Measurements from ENCODE around the gene RAVER2.
A peak's percentile ranks its signal among the peaks of the same experiment; 100 is the strongest.
"Not testable (repeated sequence)": the region's sequence is repeated elsewhere in the genome, so short reads cannot be mapped to it uniquely, and the experiment has no call there.

RAVER2 gene

DNA sequence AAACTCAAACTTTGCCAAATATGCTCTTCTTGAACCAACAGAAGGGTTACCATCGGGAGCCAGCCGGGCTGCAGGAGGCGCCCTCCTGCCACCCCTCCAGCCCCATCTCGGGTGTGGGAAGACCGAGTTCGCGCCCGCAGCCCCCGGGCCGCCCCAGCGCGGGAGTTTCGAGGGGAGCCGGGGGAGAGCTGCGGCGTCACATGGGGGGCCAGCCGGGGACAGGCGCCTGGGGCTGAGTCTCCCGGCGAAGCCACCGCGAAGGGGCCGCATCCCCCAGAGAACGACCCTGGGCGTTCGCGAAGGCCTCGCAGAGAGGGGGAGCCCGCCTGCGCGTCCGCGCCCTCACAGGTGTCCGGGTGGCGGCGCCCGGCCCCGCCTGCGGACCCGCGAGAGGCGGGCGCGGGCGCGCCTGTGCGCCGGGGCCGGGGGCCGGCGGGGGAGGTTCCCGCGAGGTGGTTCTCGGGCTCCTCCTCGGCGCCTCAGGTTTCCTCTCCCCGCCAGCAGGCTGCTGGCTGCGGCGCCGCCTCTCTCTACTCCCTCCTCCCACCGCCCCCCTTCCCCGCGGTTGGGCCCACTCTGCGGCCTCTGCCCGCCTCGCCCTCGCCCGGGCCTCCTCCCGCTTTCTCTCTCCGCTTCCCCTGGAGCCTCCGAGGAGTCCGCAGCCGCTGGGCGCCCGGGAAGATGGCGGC lies at the start of gene RAVER2:
Gene RAVER2, plus strand, starts transcription at position 584 of the 689 bp plus-strand sequence. Its CDS starts 98 bp downstream, at position 682.
- DNase-seq = peak in 41 of 56 donors; percentile 4 to 64 (median 31)

DNA sequence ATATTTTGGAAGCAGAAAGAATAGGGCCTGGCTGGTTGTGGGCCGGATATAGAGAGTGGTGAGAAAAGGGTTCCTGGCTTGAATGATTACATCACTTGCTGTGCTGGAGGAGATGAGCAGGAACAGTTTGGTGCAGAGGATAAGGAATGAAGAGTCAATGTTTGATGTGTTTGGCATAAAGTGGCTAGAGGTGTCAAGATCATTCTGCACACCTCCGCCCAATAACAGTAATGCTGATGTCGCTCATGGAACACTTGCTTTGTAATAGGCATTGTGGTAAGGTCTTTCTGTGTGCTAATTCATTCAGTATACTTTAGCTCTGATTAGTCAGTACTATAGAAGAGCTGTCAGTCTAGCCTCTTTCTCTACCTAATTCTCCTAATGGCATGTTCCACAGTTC lies 48.0 kb upstream of the RAVER2 start:
- no peak for DNase-seq

GRCh38 chr1:64699327-64699726 lies 45.5 kb upstream of the RAVER2 start:
- DNase-seq = no peak

GRCh38 chr1:64701071-64701470 lies 43.8 kb upstream of the RAVER2 start:
- DNase-seq = no peak

- DNase-seq = no peak
These were observed 43.0 kb upstream of the RAVER2 start for GRCh38 chr1:64701886-64702285.

DNA sequence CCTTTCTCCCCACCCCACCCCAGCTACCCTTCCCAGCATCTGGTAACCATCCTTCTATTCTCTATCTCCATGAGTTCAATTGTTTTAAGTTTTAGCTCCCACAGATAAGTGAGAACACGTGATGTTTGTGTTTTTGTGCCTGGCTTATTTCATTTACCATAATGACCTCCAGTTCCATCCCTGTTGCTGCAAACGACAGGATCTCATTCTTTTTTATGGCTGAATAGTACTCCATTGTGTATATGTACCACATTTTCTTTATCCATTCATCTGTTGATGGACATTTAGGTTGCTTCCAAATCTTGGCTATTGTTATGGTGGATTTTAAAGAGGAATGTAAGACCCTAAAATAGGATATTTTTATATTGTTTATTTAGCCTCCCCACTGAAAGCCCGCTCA lies 42.2 kb upstream of the RAVER2 start:
- not testable (repeated sequence) for DNase-seq

DNA sequence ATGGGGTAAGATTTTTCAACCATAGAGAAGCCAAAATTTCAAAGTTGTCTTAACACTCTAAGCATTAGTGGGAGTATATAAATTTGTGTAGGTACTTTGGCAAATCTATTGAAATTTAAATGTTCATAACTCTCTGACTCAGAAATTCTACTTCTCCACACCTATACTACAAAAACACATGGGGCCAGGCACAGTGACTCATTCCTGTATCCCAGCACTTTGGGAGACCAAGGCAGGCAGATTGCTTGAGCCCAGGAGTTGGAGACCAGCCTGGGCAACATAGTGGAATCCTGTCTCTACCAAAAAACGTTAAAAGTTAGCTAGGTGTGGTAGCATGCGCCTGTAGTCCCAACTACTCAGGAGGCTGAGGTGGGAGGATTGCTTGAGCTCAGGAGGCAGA lies 41.3 kb upstream of the RAVER2 start:
- no peak for DNase-seq

GRCh38 chr1:64705591-64705990 lies 39.3 kb upstream of the RAVER2 start:
- no peak for DNase-seq

DNA sequence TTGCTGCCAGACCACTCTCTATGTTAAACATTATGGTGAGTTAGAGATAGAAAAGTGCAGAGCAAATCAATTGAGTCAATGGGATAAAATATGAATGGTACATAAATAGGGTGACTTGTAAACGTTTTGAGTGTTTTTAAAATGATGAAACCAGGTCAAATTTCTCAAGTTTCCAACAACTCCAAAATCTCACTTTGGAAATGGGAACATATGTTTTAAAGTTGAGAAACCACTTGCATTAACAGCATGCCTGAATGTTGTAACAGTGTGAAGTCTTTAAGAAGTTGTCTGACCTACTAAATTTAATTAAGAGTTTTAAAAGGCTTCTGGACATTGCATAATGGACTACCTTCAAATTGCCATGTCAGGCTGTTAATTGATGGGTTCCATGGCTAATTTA lies 33.6 kb upstream of the RAVER2 start:
- DNase-seq = no peak

GRCh38 chr1:64712049-64712448 lies 32.8 kb upstream of the RAVER2 start:
- no peak for DNase-seq

- no peak for DNase-seq
These were observed 29.7 kb upstream of the RAVER2 start for GRCh38 chr1:64715186-64715585.

DNA sequence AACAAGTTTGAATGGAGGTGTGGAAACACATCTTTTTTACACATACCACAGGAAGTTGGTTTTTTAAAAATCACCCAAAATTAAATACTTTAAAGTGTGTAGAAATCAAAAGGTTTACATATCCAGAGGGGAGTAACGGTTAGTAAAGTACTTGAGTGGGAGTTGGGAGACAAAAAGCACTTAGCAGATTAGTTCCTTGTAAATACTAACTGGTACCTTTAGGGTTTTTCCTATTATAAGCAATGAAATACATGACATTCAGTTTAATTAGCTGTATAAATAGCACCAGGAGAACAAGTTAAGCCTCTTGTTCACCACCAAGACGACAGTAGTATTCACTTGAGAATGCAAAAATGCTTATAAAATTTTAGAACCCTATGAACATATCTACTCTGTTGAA lies 23.7 kb upstream of the RAVER2 start:
- no peak for DNase-seq

DNA sequence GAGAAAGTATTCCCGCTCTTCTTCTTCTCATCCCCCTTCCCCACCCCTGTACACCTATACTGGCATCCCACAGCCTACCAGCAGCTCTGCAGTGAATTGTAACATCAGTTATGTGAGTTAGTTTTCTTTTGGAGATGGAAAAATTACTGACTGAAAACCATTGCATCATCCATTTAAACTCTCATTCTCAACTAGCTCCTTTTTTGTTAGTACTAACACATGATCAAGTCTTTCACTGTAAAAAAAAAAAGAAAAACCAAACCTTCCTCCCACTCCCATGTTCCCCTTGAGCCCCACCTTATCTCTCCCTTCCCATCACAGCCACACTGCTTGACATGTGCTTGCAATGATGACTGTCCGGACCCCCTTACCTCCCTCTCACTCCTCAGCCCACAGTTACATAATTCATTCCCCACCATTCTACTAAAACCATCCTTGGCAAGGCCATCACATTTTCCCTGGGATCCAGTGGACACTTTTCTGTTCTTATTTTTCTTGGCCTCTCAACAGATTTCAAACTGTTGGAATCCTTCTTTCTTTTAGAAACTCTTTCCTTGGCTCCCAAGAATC lies 23.2 kb upstream of the RAVER2 start:
- no peak for DNase-seq

GRCh38 chr1:64727861-64728260 lies 17.0 kb upstream of the RAVER2 start:
- DNase-seq = no peak

DNA sequence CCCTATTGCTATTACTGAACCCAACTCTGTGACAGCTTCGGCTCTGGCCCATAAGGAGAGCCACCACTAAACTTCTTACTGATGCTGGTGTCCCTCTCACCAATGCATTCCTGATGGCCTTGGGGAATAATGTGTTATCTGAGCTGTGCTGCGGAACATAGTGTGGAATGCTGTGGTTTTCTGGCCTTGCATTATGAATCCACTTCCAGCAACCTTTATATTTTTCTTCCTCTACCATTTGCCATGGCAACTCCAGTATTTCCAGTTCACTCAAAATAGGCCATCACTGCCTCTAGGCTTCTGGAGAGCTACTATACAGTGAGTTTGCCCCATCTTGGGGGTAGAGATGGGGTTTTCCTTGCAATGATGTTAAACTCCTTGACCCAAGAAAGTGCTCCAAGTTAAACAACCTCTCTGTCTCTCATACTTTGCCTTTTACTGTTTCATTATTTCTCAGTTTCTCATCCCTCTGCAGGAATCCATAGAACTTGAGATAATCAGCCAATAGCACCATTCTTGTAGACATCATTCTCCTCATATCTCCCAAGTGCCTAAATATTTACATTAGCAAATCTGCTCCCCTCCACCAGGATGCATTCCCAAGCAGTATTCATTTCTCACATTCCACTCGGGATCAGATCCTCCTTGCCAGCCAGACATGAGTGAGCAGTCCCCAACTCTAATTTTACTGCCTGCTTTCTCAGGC lies 11.1 kb upstream of the RAVER2 start:
- DNase-seq = no peak

DNA sequence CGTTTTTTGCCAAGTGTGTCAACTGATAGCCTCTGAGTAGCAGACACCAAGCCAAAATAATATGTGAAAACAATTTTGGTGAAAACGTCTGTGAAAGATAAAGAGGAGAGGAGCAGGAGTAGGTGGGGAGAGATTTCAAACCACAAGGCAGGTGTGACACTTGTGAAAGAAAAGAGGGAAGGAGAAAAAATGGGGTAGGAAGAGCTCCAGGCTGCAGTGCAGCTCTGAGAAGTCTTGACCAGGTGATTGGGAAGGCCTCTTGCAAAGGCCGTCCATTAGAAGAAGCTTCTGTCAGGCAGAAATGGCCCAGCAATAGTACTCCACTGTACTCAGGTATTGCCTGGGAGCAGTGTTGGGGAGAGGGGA lies 10.6 kb upstream of the RAVER2 start:
- DNase-seq = no peak

DNA sequence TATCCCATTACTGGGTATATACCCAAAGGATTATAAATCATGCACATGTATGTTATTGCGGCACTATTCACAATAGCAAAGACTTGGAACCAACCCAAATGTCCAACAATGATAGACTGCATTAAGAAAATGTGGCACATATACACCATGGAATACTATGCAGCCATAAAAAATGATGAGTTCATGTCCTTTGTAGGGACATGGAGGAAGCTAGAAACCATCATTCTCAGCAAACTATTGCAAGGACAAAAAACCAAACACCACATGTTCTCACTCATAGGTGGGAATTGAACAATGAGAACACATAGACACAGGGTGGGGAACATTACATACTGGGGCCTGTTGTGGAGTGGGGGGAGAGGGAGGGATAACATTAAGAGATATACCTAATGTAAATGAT lies 4.2 kb upstream of the RAVER2 start:
- not testable (repeated sequence) for DNase-seq

DNA sequence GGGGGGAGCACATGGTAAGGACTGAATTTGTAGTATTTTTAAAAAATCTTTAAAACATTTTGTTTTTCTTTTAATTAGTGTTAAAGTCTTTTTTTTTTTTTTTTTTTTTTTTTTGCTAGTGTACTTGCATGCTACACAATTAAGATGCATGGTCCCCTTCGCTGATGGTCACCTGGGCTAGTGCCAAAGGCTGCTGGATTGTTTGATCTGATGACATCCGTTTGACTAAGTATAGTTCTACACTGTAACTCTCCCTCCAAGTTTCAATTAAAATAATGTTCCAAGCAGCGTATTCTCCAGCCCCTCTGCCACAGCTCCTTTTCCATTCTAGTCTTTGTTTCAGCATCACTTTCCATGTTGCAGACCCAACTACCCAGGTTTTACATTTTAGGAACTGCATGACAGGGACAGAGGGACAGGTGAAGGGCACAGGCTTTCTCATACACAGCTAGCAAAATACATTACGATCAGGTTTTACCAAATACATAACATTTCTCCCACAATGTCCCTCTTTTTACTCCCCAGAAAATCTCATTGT lies 852 bp upstream of the RAVER2 start:
- DNase-seq = peak in 2 of 56 donors; percentile 1 to 6

GRCh38 chr1:64745181-64745985 lies 508 bp downstream of the RAVER2 start:
- DNase-seq = peak in 35 of 56 donors; percentile 1 to 53 (median 23)

GRCh38 chr1:64745986-64746940 lies 1.4 kb downstream of the RAVER2 start:
- no peak for DNase-seq

Data from nucleus accumbens (tissue), 56 donors.